OCI-LY1 (cell line): ENCODE results near the gene CCDC83.

Source experiments
- EZH2 ChIP-seq: fragments of 200-600 bp; sonication (generic), shearing (Covaris generic); IDR thresholded peaks from 2 replicates; pipeline ENCODE4 v1.8.0; 2017; ENCODE audit warnings: borderline replicate concordance, mixed run types, mild to moderate bottlenecking, antibody characterized with exemption, low read length, moderate library complexity, mixed read lengths
- TF ChIP-seq, protein P1 (sequence below): fragments of 200-600 bp; sonication (generic), shearing (Covaris generic); IDR thresholded peaks from 2 replicates; pipeline ENCODE4 v1.5.1; 2017; ENCODE audit warnings: mild to moderate bottlenecking, antibody characterized with exemption, low read length, moderate library complexity, mixed read lengths

DNA sequence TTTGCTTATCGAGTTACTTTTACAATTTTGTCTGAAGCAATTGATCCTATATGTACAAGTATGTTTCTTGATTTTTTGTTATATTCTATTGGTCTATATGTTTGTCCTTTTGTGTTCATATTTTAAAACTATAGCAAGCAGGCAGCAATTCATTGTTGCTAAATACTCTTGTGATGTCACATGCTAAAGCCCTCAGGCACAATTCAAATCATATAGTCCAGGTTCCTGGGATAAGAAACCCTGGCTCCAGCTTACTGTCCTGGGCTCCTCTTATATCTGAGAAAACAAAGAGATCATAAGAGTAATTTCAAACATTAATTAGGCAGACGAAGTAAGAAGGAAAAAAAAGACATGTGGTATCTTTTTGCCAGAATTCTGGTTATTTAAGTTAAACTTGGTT lies 6.6 kb upstream of the CCDC83 start:
- TF ChIP-seq, protein P1, sequence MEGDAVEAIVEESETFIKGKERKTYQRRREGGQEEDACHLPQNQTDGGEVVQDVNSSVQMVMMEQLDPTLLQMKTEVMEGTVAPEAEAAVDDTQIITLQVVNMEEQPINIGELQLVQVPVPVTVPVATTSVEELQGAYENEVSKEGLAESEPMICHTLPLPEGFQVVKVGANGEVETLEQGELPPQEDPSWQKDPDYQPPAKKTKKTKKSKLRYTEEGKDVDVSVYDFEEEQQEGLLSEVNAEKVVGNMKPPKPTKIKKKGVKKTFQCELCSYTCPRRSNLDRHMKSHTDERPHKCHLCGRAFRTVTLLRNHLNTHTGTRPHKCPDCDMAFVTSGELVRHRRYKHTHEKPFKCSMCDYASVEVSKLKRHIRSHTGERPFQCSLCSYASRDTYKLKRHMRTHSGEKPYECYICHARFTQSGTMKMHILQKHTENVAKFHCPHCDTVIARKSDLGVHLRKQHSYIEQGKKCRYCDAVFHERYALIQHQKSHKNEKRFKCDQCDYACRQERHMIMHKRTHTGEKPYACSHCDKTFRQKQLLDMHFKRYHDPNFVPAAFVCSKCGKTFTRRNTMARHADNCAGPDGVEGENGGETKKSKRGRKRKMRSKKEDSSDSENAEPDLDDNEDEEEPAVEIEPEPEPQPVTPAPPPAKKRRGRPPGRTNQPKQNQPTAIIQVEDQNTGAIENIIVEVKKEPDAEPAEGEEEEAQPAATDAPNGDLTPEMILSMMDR: no peak
- TF ChIP-seq EZH2: no peak
